GM21390 (cell line): ENCODE data around the gene VENTX.

Experiments
- ATAC-seq: cut with Tn5 transposase; IDR thresholded peaks from one replicate; pipeline ENCODE4 v1.9.1; 2021; ENCODE audit not compliant: unreplicated experiment

Gene VENTX

GRCh38 chr10:133271521-133272300 lies 34.1 kb downstream of the VENTX start:
- ATAC-seq: no peak

GRCh38 chr10:133272301-133272963 lies 34.8 kb downstream of the VENTX start:
- no peak for ATAC-seq

GRCh38 chr10:133272964-133273420 lies 35.3 kb downstream of the VENTX start:
- no peak for ATAC-seq

- ATAC-seq: no peak
Measured at GRCh38 chr10:133273534-133274143, 36.0 kb downstream of the VENTX start.

DNA sequence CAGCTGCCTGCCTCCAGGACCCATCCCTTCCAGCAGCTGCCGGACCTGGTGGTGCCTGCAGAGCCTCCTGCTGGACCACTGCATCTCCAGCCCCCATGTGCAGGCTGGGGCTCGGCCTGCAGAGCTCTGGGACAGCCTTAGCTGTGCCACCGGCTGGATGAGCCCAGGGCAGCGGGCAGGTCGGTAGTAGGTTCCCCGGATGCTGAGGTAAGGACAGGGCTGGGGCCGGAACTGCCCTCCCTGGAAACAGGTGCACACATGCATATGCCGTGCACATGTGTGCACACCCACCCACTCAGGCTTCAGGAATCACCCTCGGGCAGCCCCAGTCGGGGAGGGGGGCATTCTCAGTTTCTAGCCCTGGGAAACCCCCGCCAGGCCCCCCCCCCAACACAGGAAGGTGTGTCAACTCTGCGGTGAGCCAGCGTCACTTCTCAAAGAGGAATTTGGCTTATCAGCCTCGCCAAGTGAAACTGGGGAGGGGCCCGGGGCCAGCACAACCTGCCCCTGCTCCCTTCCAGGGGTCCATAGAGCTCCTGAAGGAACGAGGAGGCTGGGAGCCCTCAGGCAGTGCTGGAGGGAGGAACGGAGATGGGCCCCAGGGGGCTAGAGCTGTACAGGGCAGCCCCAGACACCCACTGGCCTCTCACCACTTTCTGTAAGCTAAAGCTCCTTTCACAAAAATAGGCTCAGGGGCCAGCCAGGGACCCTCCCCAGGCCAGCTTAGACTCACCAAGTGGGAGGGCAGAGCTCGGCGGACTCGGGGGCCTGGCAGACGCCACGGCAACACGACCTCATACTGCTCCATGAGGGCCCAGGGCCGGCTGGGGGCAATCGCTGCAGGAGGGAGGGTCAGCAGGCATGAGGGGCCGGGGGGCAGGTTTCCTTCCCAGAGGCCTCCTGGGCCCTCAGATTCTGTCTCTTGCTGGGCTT lies 37.4 kb downstream of the VENTX start:
- ATAC-seq: peak; percentile 50

DNA sequence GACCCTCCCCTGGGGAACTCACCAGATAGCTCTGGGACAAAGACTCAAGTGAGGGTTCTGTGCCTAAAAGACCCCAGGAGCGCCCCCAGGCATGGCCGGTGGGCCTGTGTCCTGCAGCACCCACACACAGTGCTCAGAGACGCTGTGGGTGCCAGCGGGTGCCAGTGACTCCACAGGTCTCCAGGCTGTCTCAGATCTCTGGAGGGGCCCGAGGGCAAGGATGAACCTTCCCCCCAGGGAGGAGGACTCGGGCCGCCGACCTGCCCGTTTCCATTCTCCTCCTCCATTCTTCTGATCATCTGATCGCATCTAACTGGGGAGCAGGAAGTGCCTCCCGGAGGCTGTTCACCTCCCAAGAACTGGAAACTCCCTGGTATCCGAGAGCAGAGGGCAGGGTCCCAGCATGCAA lies 38.0 kb downstream of the VENTX start:
- ATAC-seq: peak; percentile 37

GRCh38 chr10:133276100-133276434 lies 38.4 kb downstream of the VENTX start:
- no peak for ATAC-seq

DNA sequence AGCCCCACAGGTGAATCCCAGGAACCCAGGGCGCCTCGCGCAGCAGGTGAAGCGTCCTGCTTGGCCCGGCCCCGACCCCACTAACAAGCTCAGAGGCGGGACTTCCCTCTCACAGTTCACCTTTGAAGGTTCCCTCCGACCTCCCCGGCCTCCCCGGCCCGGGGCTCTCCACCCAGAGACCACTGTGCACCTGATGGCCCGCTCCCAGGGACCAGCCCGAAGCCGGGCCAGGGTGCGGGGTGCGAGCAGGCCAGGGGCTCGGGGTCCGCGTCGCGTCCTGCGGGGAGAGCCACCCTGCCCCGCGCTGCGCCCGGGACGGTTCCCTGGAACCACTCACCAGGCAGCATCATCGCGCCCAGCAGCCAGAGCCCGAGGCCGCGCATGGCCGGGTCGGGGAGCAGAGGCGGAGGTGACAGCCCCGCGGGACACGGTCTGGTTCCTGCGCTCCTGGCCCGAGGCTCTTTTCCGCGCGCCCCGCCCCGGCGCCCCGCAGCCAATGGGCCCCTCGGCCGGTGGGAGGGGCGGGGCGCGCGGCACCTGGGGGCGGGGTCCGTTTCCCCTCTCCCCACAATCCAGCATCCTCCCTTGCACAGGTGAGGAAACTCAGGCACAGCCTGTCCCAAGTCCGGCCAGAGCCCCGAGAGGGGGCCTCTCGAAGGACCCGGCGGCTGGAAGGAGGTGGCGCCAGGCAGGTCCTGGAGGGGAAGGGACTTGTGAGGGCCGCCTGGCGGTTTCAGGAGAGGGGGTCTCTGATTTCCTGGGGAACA lies 39.0 kb downstream of the VENTX start, which contains the start of gene ADAM8:
Gene ADAM8 (minus strand): TSS at position 434 of the 767 bp plus-strand sequence. CDS start 51 bp downstream, at position 383.
- ATAC-seq: peak; percentile 49

- no peak for ATAC-seq
Measured at GRCh38 chr10:133277277-133277992, 39.8 kb downstream of the VENTX start.

- no peak for ATAC-seq
Measured at GRCh38 chr10:133277993-133278576, 40.4 kb downstream of the VENTX start.

GRCh38 chr10:133278577-133279265 lies 41.1 kb downstream of the VENTX start:
- peak; percentile 34 for ATAC-seq

DNA sequence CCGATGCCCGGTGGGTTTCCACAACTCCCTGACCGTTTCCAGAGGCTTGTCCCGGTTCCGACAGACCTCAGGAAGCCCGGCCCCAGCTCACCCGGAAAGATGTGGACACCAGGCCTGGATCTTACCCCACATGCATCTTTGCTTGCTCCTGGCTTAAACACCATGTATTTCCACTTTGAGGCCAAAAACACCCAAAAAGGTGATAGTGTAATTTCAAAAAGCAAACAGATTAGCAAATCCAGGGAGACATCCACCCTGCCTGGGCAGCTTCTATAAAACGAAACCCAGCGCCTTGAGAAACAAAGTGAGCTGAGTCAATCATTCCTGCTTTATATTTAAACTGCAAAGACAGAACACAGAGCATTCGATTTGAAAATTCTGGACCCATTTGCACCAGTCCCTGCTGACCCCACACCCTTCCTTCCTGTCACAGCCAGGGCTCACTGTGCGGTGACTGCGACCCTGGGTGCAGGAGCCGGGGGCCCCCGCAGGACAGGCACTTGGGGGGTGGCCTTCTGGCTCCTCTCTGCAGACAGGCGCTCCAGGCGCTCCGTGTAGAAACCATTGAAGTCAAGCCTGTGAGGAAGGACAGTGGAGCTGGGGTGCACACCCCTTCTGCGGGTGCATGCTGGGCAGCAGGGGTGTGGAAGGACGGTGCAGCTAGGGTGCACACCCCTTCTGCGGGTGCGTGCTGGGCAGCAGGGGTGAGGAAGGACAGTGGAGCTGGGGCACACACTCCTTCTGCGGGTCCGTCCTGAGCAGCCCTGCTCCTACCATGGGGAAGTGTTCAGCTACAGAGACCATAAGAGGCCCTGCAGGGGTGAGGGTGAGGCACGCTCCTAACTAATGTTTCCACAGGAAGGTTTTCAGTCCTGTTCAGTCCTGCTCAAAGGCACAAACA lies 41.9 kb downstream of the VENTX start:
- ATAC-seq: no peak

DNA sequence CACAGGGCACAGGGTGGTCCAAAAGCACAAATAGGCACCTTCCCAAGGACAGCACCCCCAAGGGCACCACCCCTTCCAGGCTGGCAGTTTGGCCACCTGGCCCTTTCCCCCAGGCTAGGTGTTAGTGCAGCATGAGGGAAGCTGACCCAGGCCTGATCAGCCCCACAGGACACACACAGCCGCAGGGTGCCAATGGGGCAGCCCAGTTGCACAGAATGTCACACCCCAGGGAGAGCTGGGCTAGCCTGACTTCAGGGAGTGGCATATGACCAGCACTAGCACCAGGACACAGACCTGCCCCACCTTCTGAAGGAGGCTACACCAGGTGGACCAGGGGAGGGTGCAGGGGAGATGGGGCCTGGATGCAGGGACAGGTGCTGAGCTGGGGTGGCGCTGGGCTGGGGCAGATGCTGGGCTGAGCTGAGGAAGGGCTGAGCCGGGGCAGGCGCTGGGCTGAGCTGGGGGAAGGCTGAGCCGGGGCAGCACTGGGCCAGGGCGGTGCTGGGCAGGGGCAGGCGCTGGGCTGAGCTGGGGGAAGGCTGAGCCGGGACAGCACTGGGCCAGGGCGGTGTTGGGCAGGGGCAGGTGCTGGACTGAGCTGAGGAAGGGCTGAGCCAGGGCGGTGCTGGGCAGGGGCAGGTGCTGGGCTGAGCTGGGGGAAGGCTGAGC lies 42.9 kb downstream of the VENTX start:
- ATAC-seq: no peak

- no peak for ATAC-seq
Measured at GRCh38 chr10:133281084-133281483, 43.4 kb downstream of the VENTX start.

- no peak for ATAC-seq
Measured at GRCh38 chr10:133281628-133282372, 44.1 kb downstream of the VENTX start.

DNA sequence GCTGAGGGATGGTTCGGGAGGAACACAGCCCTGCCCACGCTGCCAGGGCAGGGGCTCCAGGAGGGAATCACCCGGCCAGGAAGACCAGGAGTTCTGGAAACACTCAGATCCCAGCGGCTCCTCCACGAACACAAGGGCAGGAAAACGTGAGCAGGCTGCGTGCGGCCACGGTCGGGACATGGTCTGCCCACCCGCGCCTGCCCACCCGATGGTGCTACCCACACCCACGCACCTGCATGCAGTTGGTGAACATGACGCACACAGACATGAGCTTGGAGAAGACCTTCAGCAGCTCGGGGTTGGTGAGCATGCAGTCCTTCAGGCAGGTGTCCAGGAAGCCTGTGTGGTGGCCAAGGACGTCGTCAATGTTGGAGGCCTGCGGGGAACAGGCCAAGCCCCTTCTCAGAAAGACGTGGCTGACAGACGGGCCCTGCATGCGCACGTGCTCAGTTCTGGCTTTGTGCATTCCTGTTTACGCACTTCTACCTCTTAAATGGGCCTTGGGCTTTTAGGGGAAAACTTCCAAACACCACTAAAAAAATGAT lies 45.3 kb downstream of the VENTX start:
- no peak for ATAC-seq
